Ishikawa (cell line): Measurements from ENCODE around the gene SINHCAF.

Source experiments
- CEBPB ChIP-seq: IDR thresholded peaks from 2 replicates; pipeline ENCODE4 v1.6.1; 2012
- CREB1 ChIP-seq: IDR thresholded peaks from 2 replicates; pipeline ENCODE4 v1.6.1; 2012; ENCODE audit warnings: low read depth
- EGR1 ChIP-seq: IDR thresholded peaks from 2 replicates; pipeline ENCODE4 v1.6.1; 2012
- EP300 ChIP-seq: IDR thresholded peaks from 2 replicates; pipeline ENCODE4 v1.6.1; 2012; ENCODE audit warnings: borderline replicate concordance
- FOXM1 ChIP-seq: IDR thresholded peaks from 2 replicates; pipeline ENCODE4 v1.6.1; 2012; ENCODE audit warnings: low read depth, borderline replicate concordance
- MAX ChIP-seq: IDR thresholded peaks from 2 replicates; pipeline ENCODE4 v1.6.1; 2012
- NFIC ChIP-seq: IDR thresholded peaks from 2 replicates; pipeline ENCODE4 v1.6.1; 2012
- RAD21 ChIP-seq: IDR thresholded peaks from 2 replicates; pipeline ENCODE4 v1.6.1; 2012; ENCODE audit warnings: low read depth
- REST ChIP-seq: IDR thresholded peaks from 2 replicates; pipeline ENCODE4 v1.6.1; 2012; ENCODE audit warnings: low read depth, mild to moderate bottlenecking
- TAF1 ChIP-seq: IDR thresholded peaks from 2 replicates; pipeline ENCODE4 v1.6.1; 2012; ENCODE audit warnings: low read depth, mild to moderate bottlenecking
- TCF12 ChIP-seq: IDR thresholded peaks from 2 replicates; pipeline ENCODE4 v1.6.1; 2012; ENCODE audit warnings: low read depth
- TEAD4 ChIP-seq: IDR thresholded peaks from 2 replicates; pipeline ENCODE4 v1.6.1; 2012
- USF1 ChIP-seq: IDR thresholded peaks from 2 replicates; pipeline ENCODE4 v1.6.1; 2012
- YY1 ChIP-seq: IDR thresholded peaks from 2 replicates; pipeline ENCODE4 v1.6.1; 2012; ENCODE audit warnings: low read depth
- ZBTB7A ChIP-seq: IDR thresholded peaks from 2 replicates; pipeline ENCODE4 v1.6.1; 2012; ENCODE audit warnings: low read depth

The SINHCAF gene

GRCh38 chr12:31325524-31325875, 450 bp downstream of the SINHCAF start:
- TF ChIP-seq TCF12 (peak; percentile 13), CREB1 (no peak), MAX (peak; percentile 14; the same call in 1 of the 2 replicates)

GRCh38 chr12:31324845-31325523, 966 bp downstream of the SINHCAF start:
- TF ChIP-seq TEAD4 (peak; percentile 15; the same call in 1 of the 2 replicates), TAF1 (peak; percentile 57; the same call in 1 of the 2 replicates), REST (no peak), EGR1 (0 out of 2 replicates have a peak, but pooled peaks have one; percentile 26), EP300 (no peak), NFIC (peak; percentile 88), ZBTB7A (peak; percentile 95), YY1 (peak; percentile 69), MAX (peak; percentile 86), RAD21 (no peak), FOXM1 (no peak), CEBPB (no peak), TCF12 (no peak; the same call in none of the 2 replicates), USF1 (peak; percentile 72), CREB1 (no peak)

GRCh38 chr12:31324116-31324844, 1.7 kb downstream of the SINHCAF start:
- peak; percentile 54; the same call in 1 of the 2 replicates for TF ChIP-seq TAF1
- TF ChIP-seq CREB1, result no peak
- peak; percentile 84 for TF ChIP-seq YY1
- peak; percentile 87 for TF ChIP-seq MAX
- no peak for TF ChIP-seq EGR1
- TF ChIP-seq CEBPB, result peak; percentile 33; the same call in 1 of the 2 replicates
- TF ChIP-seq USF1, result no peak
- no peak; the same call in 1 of the 2 replicates for TF ChIP-seq ZBTB7A
- TF ChIP-seq NFIC, result peak; percentile 67; the same call in 1 of the 2 replicates
- 0 out of 2 replicates have a peak, but pooled peaks have one; percentile 32 for TF ChIP-seq FOXM1
- no peak for TF ChIP-seq RAD21
- TF ChIP-seq TEAD4, result peak; percentile 71
- no peak; the same call in 1 of the 2 replicates for TF ChIP-seq TCF12
- 0 out of 2 replicates have a peak, but pooled peaks have one; percentile 5 for TF ChIP-seq EP300
- TF ChIP-seq REST, result no peak

GRCh38 chr12:31323391-31324115, 2.4 kb downstream of the SINHCAF start:
- TF ChIP-seq TAF1, result no peak
- TF ChIP-seq REST, result no peak
- TF ChIP-seq EGR1, result peak; percentile 55
- TF ChIP-seq EP300, result peak; percentile 35; the same call in 1 of the 2 replicates
